Effector memory CD8-positive, alpha-beta T cell (primary cell): ENCODE measurements around the gene ALK.

Experiments used
- ATAC-seq: fragments of 150-1000 bp; cut with Tn5 transposase; replicated peaks from 2 replicates; pipeline ENCODE4 v1.10.0; 2021; ENCODE audit warnings: mild to moderate bottlenecking, moderate library complexity
- DNase-seq, 3 experiments: peaks; one replicate each; pipeline ENCODE4 v3.0.0; 2021
- H3K27ac Mint-ChIP-seq, 2 donors: one replicate each; pipeline ENCODE4 v1.8.0; 2022; ENCODE audit warnings: mild to moderate bottlenecking in 2 of 2, mixed read lengths in 2 of 2, moderate library complexity in 2 of 2
- H3K27me3 Mint-ChIP-seq, 2 donors: one replicate each; pipeline ENCODE4 v1.8.0; 2022; ENCODE audit warnings: mixed read lengths in 2 of 2
- H3K36me3 Mint-ChIP-seq: one replicate; pipeline ENCODE4 v1.8.0; 2022; ENCODE audit warnings: mild to moderate bottlenecking, moderate library complexity, mixed read lengths; ENCODE audit not compliant: insufficient read depth
- H3K4me1 Mint-ChIP-seq, 2 donors: one replicate each; pipeline ENCODE4 v1.8.0; 2022; ENCODE audit warnings: low read depth in 2 of 2, mixed read lengths in 2 of 2
- H3K4me3 Mint-ChIP-seq, 2 donors: one replicate each; pipeline ENCODE4 v1.8.0; 2022; ENCODE audit warnings: mild to moderate bottlenecking in 2 of 2, mixed read lengths in 2 of 2, moderate library complexity in 2 of 2
- H3K9me3 Mint-ChIP-seq, 2 donors: one replicate each; pipeline ENCODE4 v1.8.0; 2022; ENCODE audit warnings: mixed read lengths in 2 of 2

Gene ALK

DNA sequence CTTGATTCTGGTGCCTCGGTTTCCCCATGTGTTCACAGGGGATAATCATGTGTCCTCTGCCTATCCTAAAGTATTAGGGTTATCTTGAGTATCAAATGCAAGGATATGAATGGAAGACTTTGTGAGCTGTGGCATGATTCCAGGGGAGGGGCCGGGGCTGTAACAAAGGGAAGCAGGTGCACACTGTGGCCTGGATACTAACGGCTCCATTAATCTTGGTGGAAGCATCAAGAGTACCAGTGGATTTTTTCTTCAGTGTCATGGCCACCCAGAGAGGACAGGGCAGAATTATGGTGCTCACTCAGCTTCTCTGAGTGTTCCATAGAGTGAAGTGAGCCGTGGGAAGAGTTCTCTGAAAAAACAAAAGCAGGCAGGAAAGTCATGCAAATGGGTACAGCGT lies 320.1 kb downstream of the ALK start:
- Mint-ChIP-seq H3K36me3 (no peaks in the 10 kb centered on the region), H3K9me3 (no peaks in the 10 kb centered on the region), H3K4me3 (no peak overlapping the region), H3K4me1 (no peaks in the 10 kb centered on the region), H3K27me3 (peaks cover 19 to 29% of the 10 kb centered on the region in 2 donors), H3K27ac (no peak overlapping the region)
- DNase-seq (no peak), ATAC-seq (no peak)

DNA sequence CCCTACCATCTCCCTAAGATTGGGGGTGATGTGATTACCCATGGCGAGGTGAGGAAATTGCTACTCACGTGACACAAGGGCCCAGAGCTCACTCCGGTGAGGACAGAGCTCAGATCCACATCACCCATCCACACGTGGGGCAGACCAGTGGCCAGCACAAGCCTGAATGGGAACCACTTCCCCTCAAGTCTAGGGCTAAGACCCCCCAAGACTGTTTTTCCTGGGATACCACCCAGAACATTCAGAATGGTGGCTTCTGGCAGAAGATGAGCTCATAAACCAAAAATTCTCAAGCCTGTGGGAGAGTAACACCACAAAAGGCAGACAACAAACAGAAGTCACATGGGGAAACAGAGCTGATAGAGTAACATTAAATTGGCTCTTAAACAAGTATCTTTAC lies 321.4 kb downstream of the ALK start:
- Mint-ChIP-seq H3K27ac (no peak overlapping the region), H3K36me3 (no peaks in the 10 kb centered on the region), H3K4me1 (no peaks in the 10 kb centered on the region), H3K9me3 (no peaks in the 10 kb centered on the region), H3K27me3 (peaks cover 29 to 38% of the 10 kb centered on the region in 2 donors), H3K4me3 (no peak overlapping the region)
- ATAC-seq: no peak
- DNase-seq: no peak

DNA sequence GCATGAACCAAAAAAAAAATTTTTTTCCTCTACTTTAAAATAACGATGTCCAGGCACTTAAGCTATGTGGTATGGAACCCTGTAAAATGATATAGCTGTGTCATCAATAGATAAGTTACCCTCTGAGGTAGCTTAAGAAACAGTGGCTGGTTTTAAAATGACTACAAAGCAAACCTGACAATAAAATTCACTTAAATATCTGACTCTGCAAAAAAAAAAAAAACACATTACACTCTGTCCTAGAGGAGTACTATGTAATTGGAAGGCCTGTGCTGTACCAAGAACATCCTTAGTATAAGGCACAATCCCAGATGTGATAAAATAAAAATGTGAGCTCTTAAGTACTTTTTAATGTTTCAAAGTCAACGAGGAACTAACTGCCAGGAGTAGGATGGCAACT lies 322.4 kb downstream of the ALK start:
- Mint-ChIP-seq H3K4me1 (no peaks in the 10 kb centered on the region), H3K27me3 (peaks cover 33 to 38% of the 10 kb centered on the region in 2 donors), H3K36me3 (no peaks in the 10 kb centered on the region), H3K9me3 (no peaks in the 10 kb centered on the region), H3K4me3 (no peak overlapping the region), H3K27ac (no peak overlapping the region)
- DNase-seq: no peak
- ATAC-seq: no peak

DNA sequence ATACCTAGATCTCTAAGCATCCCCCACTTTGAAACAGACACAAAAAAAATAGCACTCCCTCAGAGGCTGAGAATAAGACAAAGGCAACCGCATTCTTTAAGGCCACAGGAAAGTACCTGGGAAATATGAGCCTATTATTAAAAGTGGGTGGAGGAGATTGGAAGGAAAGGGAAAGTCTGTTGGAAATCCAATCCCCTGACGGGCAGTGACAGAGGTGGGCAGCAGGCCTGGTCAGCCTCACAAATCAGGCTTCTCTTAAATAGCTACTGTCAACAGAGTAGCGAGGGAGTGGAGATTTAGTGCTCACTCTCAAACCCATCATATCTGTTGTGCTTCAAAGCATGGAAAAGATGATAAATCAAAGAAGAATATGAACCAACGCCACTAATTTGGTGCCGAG lies 324.4 kb downstream of the ALK start:
- no peak for DNase-seq
- H3K4me3 Mint-ChIP-seq: no peak overlapping the region
- H3K9me3 Mint-ChIP-seq: no peaks in the 10 kb centered on the region
- peaks cover 33 to 38% of the 10 kb centered on the region in 2 donors for H3K27me3 Mint-ChIP-seq
- no peaks in the 10 kb centered on the region for H3K4me1 Mint-ChIP-seq
- no peaks in the 10 kb centered on the region for H3K36me3 Mint-ChIP-seq
- no peak for ATAC-seq
- H3K27ac Mint-ChIP-seq: no peak overlapping the region

DNA sequence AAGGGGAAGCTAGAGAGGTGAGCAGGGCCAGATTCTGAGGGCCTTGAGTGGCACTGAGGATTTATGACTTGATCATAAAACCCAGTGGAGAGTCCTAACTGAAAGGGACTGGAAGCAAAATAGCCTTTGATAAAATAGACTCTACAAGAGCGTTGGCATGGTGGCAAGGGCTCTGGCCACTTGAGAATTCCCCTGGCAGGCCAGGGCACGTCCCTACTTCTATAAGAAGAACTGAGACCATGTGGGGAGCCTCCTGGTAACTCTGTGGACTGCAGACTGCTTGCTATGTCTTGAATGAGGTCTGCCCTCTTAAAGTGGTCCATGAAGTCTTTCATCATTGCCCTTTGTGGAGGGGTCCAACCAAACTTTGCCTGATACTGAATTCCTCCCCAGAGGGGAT lies 324.8 kb downstream of the ALK start:
- ATAC-seq (no peak), DNase-seq (no peak)
- Mint-ChIP-seq H3K9me3 (no peaks in the 10 kb centered on the region), H3K4me3 (no peak overlapping the region), H3K27me3 (peaks cover 33 to 35% of the 10 kb centered on the region in 2 donors), H3K27ac (no peak overlapping the region), H3K4me1 (no peaks in the 10 kb centered on the region), H3K36me3 (no peaks in the 10 kb centered on the region)

DNA sequence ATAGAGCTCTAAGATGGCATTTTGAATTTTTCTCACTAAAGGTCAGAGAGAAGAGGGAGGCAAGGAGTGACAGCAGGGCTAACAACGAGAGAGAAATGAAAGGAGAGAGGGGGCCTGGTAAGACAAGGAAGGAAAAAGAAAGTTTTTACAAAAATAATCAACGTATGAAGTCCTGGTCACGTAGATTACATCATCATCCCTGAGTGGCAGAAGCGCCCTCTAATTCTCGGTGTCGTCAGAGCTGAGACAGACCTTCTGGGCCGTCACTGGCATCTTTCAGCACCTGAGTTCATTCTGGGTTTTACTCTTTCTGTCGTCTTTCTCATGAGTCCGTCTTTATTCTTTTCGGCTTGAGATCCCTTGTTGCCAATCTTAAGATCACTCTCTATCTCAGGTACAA lies 329.8 kb downstream of the ALK start:
- Mint-ChIP-seq H3K4me1 (no peaks in the 10 kb centered on the region), H3K4me3 (no peak overlapping the region), H3K9me3 (no peaks in the 10 kb centered on the region), H3K27ac (no peak overlapping the region), H3K36me3 (no peaks in the 10 kb centered on the region), H3K27me3 (peaks cover 12 to 23% of the 10 kb centered on the region in 2 donors)
- DNase-seq: no peak
- ATAC-seq: no peak

DNA sequence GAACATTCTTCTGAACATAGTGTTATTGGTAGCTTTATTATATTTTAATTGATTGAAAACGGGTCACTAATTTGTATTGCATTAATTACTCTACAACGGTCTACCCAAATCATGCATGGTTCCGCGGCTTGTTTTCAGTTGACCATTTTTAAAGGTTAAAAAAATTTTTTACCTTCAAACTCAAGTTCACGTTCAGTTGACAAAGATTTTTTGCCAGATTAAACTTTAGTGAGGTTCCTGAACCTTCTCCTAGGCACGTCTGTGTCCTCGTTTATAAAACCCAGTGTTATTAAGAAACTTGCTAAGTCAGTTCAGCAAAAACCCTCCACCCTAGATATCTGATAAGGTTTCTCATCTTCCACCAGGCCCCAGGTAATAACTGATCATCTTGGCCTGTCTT lies 331.2 kb downstream of the ALK start:
- Mint-ChIP-seq H3K4me3 (no peak overlapping the region), H3K36me3 (no peaks in the 10 kb centered on the region), H3K27me3 (peaks cover 0 to 11% of the 10 kb centered on the region in 2 donors), H3K27ac (no peak overlapping the region), H3K4me1 (no peaks in the 10 kb centered on the region), H3K9me3 (no peaks in the 10 kb centered on the region)
- ATAC-seq (no peak), DNase-seq (no peak)

DNA sequence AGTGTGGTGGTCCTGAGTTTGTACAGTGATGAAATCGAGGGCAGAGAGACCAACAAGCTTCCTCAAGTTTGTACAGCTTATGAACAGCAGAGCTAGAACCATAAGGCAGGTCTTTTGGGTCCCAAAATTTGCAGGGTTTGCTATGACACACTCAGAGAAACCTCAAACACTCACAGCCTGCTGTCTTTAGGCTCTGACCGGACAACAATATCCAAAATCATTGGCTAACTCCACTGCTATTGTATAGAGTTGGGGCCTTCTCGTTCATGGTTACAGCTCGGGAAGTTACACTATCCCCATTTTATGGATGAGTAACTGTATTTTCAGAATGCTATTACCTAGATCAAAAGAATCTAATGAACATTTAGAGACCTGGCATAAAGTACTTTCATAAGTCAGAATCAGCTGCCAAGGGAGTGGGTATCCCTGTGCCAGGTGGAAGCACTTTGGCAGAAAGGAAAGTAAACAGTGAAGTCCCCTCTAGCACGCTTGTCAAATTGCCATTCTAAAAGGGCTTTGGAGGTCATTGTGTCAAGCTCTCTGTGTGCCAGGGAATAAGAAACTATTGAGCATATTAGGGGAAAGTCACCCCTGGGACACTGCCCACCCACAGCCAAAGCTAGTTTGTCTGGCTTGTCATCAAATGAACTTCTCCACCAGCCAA lies 331.8 kb downstream of the ALK start:
- no peaks in the 10 kb centered on the region for H3K9me3 Mint-ChIP-seq
- ATAC-seq (no peak), DNase-seq (no peak)
- H3K27me3 Mint-ChIP-seq: peaks cover 3 to 11% of the 10 kb centered on the region in 2 donors
- no peak overlapping the region for H3K27ac Mint-ChIP-seq
- no peaks in the 10 kb centered on the region for H3K4me1 Mint-ChIP-seq
- H3K4me3 Mint-ChIP-seq: no peak overlapping the region
- no peaks in the 10 kb centered on the region for H3K36me3 Mint-ChIP-seq

DNA sequence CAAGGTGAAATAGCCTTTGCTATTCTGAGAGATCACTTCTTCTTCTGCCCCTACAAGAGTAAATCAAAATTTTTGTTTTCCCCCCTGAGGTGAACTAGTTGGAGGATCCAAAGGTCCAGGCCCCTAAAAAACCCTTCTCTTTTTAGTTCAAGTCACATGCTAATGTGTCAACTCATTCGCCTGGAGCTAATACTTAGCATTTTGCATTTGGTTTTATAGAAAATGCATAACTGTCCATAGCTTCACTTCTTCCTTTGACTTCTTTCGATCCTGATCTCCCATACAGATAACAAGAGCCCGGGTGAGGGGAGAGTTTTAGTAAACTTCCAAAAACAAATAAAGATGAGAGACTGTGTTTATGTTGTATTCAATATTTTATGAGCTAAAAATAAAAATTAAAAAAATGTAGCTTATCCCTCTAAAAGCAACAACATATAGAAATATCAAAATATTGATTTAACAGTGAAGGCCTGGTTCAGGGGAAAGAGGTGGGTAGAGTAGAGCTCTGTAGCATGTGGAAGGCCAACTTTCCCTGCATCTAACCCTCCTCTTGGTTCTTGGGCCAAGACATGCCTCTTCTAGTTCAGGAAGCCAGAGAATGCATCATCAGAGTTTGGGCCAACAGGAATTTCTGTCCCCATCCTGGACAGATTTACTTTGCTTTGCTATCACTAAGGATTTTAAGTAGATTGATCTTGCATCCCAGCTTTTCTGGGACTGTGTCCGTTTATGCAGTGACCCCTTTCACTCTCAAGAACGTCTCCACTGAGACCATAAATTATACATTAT lies 333.8 kb downstream of the ALK start:
- Mint-ChIP-seq H3K27me3 (peaks cover 9 to 22% of the 10 kb centered on the region in 2 donors), H3K4me3 (no peak overlapping the region), H3K27ac (no peak overlapping the region), H3K4me1 (no peaks in the 10 kb centered on the region), H3K9me3 (no peaks in the 10 kb centered on the region), H3K36me3 (no peaks in the 10 kb centered on the region)
- no peak for DNase-seq
- ATAC-seq: no peak

DNA sequence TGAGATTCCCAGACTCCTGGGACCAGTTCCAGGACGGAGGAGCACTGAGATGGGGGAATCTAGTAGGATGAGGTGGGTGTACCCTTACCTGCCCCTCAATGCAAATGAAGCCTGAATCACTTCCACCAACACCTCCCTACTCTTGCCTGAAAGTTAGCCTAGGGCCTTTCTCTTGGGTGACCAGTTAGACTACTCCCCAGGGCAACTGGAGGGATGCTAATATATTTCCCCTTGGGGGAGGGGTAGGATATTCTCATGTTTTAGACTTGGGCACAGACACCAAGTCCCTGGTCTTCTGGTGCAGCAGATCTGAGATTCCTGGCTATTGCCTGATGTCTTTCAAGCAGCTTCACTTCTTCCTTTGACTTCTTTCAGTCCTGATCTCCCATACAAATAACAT lies 334.5 kb downstream of the ALK start:
- no peak overlapping the region for H3K4me3 Mint-ChIP-seq
- ATAC-seq (no peak), DNase-seq (no peak)
- H3K9me3 Mint-ChIP-seq: no peaks in the 10 kb centered on the region
- H3K36me3 Mint-ChIP-seq: no peaks in the 10 kb centered on the region
- no peaks in the 10 kb centered on the region for H3K4me1 Mint-ChIP-seq
- H3K27ac Mint-ChIP-seq: no peak overlapping the region
- peaks cover 13 to 29% of the 10 kb centered on the region in 2 donors for H3K27me3 Mint-ChIP-seq

DNA sequence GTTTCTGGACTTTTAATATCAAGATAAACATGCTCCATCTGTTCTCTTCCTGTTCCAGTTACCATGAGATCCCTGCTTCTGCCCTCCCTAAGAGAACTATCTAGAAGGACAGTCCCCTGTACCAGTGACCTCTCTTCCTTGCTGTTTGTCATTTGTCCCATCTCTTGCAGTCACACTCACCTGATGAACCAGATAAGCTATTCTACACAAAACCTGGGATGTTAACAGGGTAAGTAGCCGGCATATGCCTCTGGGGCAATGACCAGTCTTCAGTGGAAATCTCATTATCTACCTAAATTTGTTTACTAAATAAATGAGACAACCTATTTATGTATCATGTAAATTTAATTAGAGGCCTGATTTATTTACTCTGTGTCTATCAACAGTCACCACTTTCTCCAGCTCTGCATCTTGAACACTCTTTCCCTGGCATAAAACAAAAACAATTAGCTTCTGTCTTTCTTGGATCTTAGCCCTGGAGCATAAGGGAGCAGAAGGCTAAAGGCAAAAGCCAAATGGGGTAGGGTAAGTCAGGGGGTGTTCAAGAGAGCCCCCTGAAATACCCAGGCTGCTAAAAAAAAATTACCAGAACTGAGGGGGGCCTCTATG lies 337.7 kb downstream of the ALK start:
- no peak overlapping the region for H3K27ac Mint-ChIP-seq

DNA sequence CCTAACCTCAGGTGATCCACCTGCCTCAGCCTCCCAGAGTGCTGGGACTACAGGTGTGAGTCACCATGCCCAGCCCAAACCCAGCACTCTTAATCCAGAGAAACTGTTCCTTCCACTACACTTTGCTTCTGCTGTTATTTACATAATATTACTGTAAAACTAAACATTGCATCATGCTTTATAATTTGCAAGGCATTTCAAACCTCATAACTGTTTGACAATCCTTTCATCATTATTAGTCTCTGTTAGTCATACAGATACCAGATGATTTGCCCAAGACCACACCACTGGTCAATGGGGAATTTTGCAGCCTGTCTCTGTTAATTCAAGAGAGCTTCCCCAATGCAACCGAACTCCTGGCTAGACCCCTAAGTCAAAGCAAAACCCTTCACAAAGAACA lies 338.3 kb downstream of the ALK start:
- H3K4me1 Mint-ChIP-seq: no peaks in the 10 kb centered on the region
- no peaks in the 10 kb centered on the region for H3K9me3 Mint-ChIP-seq
- H3K36me3 Mint-ChIP-seq: no peaks in the 10 kb centered on the region
- DNase-seq (no peak), ATAC-seq (no peak)
- no peak overlapping the region for H3K27ac Mint-ChIP-seq
- peaks cover 25 to 61% of the 10 kb centered on the region in 2 donors for H3K27me3 Mint-ChIP-seq
- no peak overlapping the region for H3K4me3 Mint-ChIP-seq

More for the DNA sequence above, 337.7 kb downstream of the ALK start:
- no peak for DNase-seq
- peaks cover 20 to 55% of the 10 kb centered on the region in 2 donors for H3K27me3 Mint-ChIP-seq
- H3K4me1 Mint-ChIP-seq: no peaks in the 10 kb centered on the region
- H3K4me3 Mint-ChIP-seq: no peak overlapping the region
- H3K9me3 Mint-ChIP-seq: no peaks in the 10 kb centered on the region
- no peak for ATAC-seq
- H3K36me3 Mint-ChIP-seq: no peaks in the 10 kb centered on the region

DNA sequence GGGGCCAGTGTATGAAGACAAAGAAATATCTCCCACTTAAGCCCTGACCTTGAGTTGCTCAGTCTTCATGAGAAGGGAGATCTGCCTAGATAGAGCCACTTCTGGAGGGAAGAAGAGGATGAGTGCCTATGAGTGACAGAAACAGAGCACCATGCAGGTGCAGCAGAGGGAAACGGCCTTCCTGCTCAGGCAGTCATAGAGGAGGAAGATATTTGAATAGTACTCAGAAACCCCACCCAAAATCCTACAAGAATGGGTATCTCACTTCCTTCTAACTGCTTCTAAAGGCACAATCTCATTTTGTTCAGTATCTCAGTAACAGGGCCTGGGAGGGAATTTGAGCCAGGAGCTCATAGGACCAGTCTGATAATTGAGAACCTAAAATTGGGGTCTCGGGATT lies 339.3 kb downstream of the ALK start:
- DNase-seq: no peak
- no peaks in the 10 kb centered on the region for H3K36me3 Mint-ChIP-seq
- no peak overlapping the region for H3K27ac Mint-ChIP-seq
- H3K9me3 Mint-ChIP-seq: no peaks in the 10 kb centered on the region
- H3K27me3 Mint-ChIP-seq: peaks cover 25 to 71% of the 10 kb centered on the region in 2 donors
- no peak for ATAC-seq
- no peaks in the 10 kb centered on the region for H3K4me1 Mint-ChIP-seq
- no peak overlapping the region for H3K4me3 Mint-ChIP-seq

DNA sequence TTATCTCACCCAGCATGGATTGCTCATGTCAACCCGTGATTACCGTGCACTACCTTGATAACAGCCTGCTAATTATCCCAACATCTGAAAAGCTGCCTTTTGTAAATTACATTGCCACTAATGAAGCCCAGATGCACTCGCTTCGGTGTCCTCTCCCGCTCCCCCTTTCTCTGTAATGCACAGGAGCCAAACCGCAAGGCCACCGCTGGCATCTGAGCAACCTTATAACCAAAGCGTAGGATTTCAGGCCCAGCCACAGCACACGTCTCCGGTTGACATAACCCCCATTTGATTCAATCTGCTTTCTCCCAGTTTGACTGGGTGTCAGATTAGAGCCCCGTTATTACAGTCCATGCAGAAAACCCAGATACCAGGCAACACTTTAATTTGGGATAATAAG lies 341.2 kb downstream of the ALK start:
- peaks cover 31 to 90% of the 10 kb centered on the region in 2 donors for H3K27me3 Mint-ChIP-seq
- ATAC-seq: no peak
- H3K27ac Mint-ChIP-seq: no peak overlapping the region
- no peaks in the 10 kb centered on the region for H3K9me3 Mint-ChIP-seq
- no peaks in the 10 kb centered on the region for H3K36me3 Mint-ChIP-seq
- no peaks in the 10 kb centered on the region for H3K4me1 Mint-ChIP-seq
- H3K4me3 Mint-ChIP-seq: no peak overlapping the region
- no peak for DNase-seq
